Panc1 (cell line): ENCODE results near the gene INTS11. TPM values are rescaled to one million over a fixed set of nuclear protein-coding genes. Genes with fewer than 3 reads are reported as not detected.

Experiments used
- ATAC-seq: fragments of 200-7000 bp; cut with Tn5 transposase; 2 replicates; pipeline ENCODE4 v1.9.1; 2020; ENCODE audit warnings: mild to moderate bottlenecking, moderate library complexity
- BruUV-seq: library from RNA; stranded (reverse); fragments of 400-500 nt; replicated peaks from 2 replicates; lab custom pipeline; 2021; lab: Mats Ljungman, UMichigan
- CTCF ChIA-PET: fragments of 300-600 bp; sonication (Branson Sonifier 250); formaldehyde crosslinking; loops from one replicate; lab custom pipeline; 2022; ENCODE audit warnings: antibody characterized with exemption; lab: Charles Lee
- POLR2A ChIA-PET: fragments of 300-600 bp; sonication (Branson Sonifier 250); formaldehyde crosslinking; loops from one replicate; lab custom pipeline; 2022; ENCODE audit warnings: antibody characterized with exemption; lab: Charles Lee
- DNase-seq: peaks from one replicate; pipeline ENCODE4 v3.0.0-alpha.2; 2010; ENCODE audit warnings: low read depth, low spot score
- H3K27ac ChIP-seq: 2 replicates; pipeline ENCODE4 v1.5.1; 2011; ENCODE audit warnings: mild to moderate bottlenecking, low read length, inconsistent platforms
- H3K27me3 ChIP-seq: fragments of 200-500 bp; sonication (Bioruptor generic); 2 replicates; pipeline ENCODE4 v1.6.0; 2014; ENCODE audit warnings: low read length, inconsistent platforms; ENCODE audit not compliant: control insufficient read depth, insufficient read depth
- H3K36me3 ChIP-seq: fragments of 200-500 bp; sonication (Bioruptor generic); 2 replicates; pipeline ENCODE4 v1.5.1; 2014; ENCODE audit warnings: inconsistent platforms, mild to moderate bottlenecking, low read length, moderate library complexity; ENCODE audit not compliant: control insufficient read depth, insufficient read depth
- H3K4me1 ChIP-seq: 2 replicates; pipeline ENCODE4 v1.5.1; 2011; ENCODE audit warnings: inconsistent platforms, mild to moderate bottlenecking, low read length, moderate library complexity; ENCODE audit not compliant: control insufficient read depth, insufficient read depth
- H3K4me3 ChIP-seq, 2 experiments: 2 replicates each; pipeline ENCODE4 v1.5.1; 2011 to 2012; ENCODE audit warnings: low read depth in 2 of 2, low read length in 2 of 2, mild to moderate bottlenecking in 2 of 2, inconsistent platforms in 1 of 2, moderate library complexity in 1 of 2
- H3K9me3 ChIP-seq: fragments of 200-500 bp; sonication (Bioruptor generic); 2 replicates; pipeline ENCODE4 v1.5.1; 2014; ENCODE audit warnings: low read depth, mild to moderate bottlenecking, inconsistent platforms, low read length, moderate library complexity; ENCODE audit not compliant: control insufficient read depth, insufficient read depth
- POLR2AphosphoS5 ChIP-seq: IDR thresholded peaks from 2 replicates; pipeline ENCODE4 v1.6.1; 2012; ENCODE audit warnings: mild to moderate bottlenecking, low read depth, low read length, moderate library complexity
- REST ChIP-seq, 2 experiments: IDR thresholded peaks; 2 replicates each; pipeline ENCODE4 v1.6.1; 2011 to 2012; ENCODE audit warnings: low read depth in 2 of 2, control low read depth in 1 of 2, low read length in 1 of 2, mild to moderate bottlenecking in 1 of 2, moderate library complexity in 1 of 2; ENCODE audit not compliant: insufficient read depth in 1 of 2
- SIN3A ChIP-seq: IDR thresholded peaks from 2 replicates; pipeline ENCODE4 v1.6.1; 2012; ENCODE audit warnings: low read depth, mild to moderate bottlenecking, low read length, moderate library complexity, borderline replicate concordance; ENCODE audit not compliant: insufficient read depth
- TCF7L2 ChIP-seq: IDR thresholded peaks from 2 replicates; pipeline ENCODE4 v1.6.1; 2011; ENCODE audit warnings: mild to moderate bottlenecking, low read depth, low read length, inconsistent platforms
- in situ Hi-C: cut with HindIII; loops from 2 replicates; pipeline ENCODE4 v1.10.0; 2016; ENCODE audit warnings: low sequenced_read_pairs, low pct_unique_long_range_greater_than_20kb
- intact Hi-C: fragments of 100-400 bp; cut with micrococcal nuclease; formaldehyde crosslinking; loops from one replicate; pipeline ENCODE4 v1.10.0; 2022; ENCODE audit not compliant: unreplicated experiment
- total RNA-seq: library from RNA; stranded (reverse); gene quantifications from one replicate; pipeline ENCODE4 v1.2.1, GENCODE V29; 2021; ENCODE audit not compliant: unreplicated experiment
- TF ChIP-seq, protein P1 (sequence below): fragments of 450-650 bp; IDR thresholded peaks from 2 replicates; pipeline ENCODE4 v1.5.1; 2017; ENCODE audit warnings: mild to moderate bottlenecking

Gene INTS11
- total RNA-seq, 1 experiment from 2014 or later = 114 TPM

DNA sequence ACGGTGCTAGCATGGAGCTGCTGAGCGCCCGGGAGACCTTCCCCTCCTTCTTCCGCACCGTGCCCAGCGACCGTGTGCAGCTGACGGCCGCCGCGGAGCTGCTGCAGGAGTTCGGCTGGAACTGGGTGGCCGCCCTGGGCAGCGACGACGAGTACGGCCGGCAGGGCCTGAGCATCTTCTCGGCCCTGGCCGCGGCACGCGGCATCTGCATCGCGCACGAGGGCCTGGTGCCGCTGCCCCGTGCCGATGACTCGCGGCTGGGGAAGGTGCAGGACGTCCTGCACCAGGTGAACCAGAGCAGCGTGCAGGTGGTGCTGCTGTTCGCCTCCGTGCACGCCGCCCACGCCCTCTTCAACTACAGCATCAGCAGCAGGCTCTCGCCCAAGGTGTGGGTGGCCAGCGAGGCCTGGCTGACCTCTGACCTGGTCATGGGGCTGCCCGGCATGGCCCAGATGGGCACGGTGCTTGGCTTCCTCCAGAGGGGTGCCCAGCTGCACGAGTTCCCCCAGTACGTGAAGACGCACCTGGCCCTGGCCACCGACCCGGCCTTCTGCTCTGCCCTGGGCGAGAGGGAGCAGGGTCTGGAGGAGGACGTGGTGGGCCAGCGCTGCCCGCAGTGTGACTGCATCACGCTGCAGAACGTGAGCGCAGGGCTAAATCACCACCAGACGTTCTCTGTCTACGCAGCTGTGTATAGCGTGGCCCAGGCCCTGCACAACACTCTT lies 7.7 kb upstream of the INTS11 start:
- Histone ChIP-seq H3K4me3 (no peak overlapping the region), H3K4me1 (no peaks in the 10 kb centered on the region), H3K9me3 (no peaks in the 10 kb centered on the region), H3K27ac (no peak overlapping the region), H3K36me3 (no peaks in the 10 kb centered on the region), H3K27me3 (no peaks in the 10 kb centered on the region)
- ATAC-seq = peak; percentile 5; the same call in 1 of the 2 replicates
- no peak for DNase-seq
- in situ Hi-C loops (no loop called here), intact Hi-C loops (no loop called here)
- POLR2A ChIA-PET = no interaction called here
- CTCF ChIA-PET = no interaction called here
- TF ChIP-seq POLR2AphosphoS5 (no peak), TCF7L2 (no peak), SIN3A (no peak), REST (IDR thresholded peaks at IDR 0.05; ENCODE audit: insufficient read depth in 1 of 2, low read depth in 2 of 2, low read length in 1 of 2) (no peak)
- TF ChIP-seq, protein P1, sequence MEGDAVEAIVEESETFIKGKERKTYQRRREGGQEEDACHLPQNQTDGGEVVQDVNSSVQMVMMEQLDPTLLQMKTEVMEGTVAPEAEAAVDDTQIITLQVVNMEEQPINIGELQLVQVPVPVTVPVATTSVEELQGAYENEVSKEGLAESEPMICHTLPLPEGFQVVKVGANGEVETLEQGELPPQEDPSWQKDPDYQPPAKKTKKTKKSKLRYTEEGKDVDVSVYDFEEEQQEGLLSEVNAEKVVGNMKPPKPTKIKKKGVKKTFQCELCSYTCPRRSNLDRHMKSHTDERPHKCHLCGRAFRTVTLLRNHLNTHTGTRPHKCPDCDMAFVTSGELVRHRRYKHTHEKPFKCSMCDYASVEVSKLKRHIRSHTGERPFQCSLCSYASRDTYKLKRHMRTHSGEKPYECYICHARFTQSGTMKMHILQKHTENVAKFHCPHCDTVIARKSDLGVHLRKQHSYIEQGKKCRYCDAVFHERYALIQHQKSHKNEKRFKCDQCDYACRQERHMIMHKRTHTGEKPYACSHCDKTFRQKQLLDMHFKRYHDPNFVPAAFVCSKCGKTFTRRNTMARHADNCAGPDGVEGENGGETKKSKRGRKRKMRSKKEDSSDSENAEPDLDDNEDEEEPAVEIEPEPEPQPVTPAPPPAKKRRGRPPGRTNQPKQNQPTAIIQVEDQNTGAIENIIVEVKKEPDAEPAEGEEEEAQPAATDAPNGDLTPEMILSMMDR = no peak
- no TSS peak for BruUV-seq

- in situ Hi-C loops (no loop called here), intact Hi-C loops (no loop called here)
- Histone ChIP-seq H3K36me3 (no peaks in the 10 kb centered on the region), H3K27me3 (no peaks in the 10 kb centered on the region), H3K4me3 (no peak within 1 kb of the TSS), H3K27ac (no peak within 1 kb of the TSS), H3K4me1 (peaks cover 2% of the 10 kb centered on the region; the same call in 1 of the 2 replicates), H3K9me3 (no peaks in the 10 kb centered on the region)
- BruUV-seq = no TSS peak
- CTCF ChIA-PET = no interaction called here
- TF ChIP-seq TCF7L2 = no peak
- no peak for TF ChIP-seq REST (IDR thresholded peaks at IDR 0.05; ENCODE audit: insufficient read depth in 1 of 2, low read depth in 2 of 2, low read length in 1 of 2)
- TF ChIP-seq POLR2AphosphoS5 = no peak
- TF ChIP-seq SIN3A = no peak
- TF ChIP-seq, protein P1 = no peak
- no peak for DNase-seq
- POLR2A ChIA-PET = no interaction called here
- ATAC-seq = peak; percentile 9; the same call in 1 of the 2 replicates
Measured at GRCh38 chr1:1331068-1331965, 6.9 kb upstream of the INTS11 start, which contains the start of gene TAS1R3. Gene TAS1R3, plus strand, starts transcription at chr1:1331280. Its CDS starts 66 bp downstream, at chr1:1331346.
